Left renal pelvis (tissue), 4 donors: Measurements from ENCODE around the gene PCBP3. TPM values are rescaled to one million over a fixed set of nuclear protein-coding genes. Genes with fewer than 3 reads are reported as not detected.

Source experiments
- DNase-seq, 4 donors: peaks; one replicate each; pipeline ENCODE4 v3.0.0-alpha.2; 2013; ENCODE audit warnings: low read depth in 4 of 4, low spot score in 3 of 4
- polyA plus RNA-seq, 4 donors: library from polyadenylated mRNA; unstranded; fragments of 120-200 nt; gene quantifications; one replicate each; pipeline ENCODE4 v1.2.1, GENCODE V29; 2013; ENCODE audit not compliant: insufficient read length in 4 of 4

Gene PCBP3
- polyA plus RNA-seq, 4 donors = 1.3 to 2.2 (median 1.8) TPM

DNA sequence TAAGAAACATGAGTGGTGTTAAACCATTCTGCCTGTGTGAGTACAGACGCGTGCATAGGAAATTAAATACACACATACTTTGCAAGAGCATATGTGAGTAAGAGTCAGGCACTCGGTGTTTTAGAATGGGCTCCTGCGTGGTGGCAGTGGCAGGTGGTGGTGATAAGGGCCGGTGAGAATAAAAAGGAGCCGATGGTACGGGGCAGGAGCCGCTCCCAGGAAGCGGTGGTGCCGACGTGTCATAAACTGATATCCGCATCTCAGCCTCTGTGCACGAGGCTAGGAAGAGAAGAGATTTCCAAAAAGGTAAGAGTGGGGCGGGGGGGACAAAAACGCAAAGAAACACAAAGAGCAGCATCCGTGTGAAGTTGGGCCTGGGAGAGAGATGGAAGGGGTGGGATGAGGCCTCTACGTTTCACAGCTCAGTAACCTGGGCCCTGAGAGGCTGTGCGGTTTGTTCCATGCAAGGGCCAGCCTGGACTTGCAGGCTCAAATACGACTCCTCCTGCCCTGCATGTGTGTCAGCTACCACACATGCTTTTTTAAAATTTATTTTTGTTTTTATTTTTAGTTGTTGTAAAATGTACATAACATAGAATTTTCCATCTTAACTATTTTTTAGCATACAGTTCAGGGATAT, 210.3 kb downstream of the PCBP3 start:
- no peak for DNase-seq

GRCh38 chr21:45854690-45855247, 211.2 kb downstream of the PCBP3 start:
- DNase-seq = no peak

DNA sequence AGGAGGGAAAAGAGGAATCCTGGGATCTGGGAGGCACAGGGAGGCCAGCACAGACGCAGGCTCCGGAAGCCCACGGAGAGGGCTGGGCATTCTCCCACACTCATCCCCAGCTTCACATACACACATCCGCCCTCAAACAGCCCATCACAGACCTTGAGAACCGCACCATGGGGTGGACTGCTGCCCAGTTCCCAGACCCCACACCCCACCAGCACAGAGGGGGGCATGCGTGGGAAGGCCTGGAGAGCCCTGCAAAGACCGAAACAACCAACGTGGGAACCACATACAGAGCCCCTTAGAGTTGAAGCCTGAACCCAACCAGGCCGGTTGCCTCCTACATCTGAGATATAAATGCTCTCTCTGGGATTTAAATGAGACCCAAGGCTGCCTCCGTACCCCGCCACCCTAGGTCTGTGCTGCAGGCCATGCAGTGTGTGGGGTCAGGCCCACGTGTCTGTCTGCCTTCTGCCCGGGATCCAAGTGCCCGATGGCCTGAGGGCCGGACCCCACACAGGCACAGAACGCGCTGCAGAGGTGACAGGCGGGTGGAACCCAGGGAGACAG, 211.8 kb downstream of the PCBP3 start:
- DNase-seq = no peak

DNA sequence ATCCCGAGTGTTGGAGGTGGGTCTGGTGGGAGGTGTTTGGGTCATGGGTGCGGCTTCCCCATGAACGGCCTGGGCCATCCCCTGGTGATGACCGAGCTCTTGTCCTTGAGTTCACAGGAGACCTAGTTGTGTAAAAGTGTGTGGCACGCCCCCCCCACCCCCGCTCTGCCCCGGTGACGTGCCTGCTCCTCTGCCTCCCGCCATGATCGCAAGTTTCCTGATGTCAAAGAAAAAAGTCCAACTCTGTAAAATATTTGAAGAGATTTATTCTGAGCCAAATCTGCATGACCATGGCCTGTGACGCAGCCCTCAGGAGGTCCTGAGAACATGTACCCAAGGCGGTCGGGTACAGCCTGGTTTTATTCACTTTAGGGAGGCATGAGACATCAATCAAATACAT, 212.9 kb downstream of the PCBP3 start:
- no peak for DNase-seq

DNA sequence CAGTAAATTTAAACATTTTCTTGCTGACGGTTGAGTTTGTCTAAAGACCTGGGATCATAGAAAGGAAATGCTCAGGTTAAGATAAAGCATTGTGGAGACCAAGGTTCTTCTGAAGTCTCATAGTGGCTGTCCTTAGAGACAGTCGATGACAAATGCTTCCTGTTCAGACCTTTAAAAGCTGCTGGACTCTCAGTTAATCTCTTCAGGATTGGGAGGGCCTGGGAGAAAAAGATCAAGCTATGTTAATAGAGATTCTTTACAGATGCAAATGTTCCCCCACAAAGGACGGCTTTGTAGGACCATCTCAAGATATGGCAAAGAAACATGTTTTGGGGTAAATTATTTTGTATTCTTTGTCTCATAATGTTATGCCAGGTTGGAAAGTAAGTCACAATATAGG, 213.4 kb downstream of the PCBP3 start:
- no peak for DNase-seq

DNA sequence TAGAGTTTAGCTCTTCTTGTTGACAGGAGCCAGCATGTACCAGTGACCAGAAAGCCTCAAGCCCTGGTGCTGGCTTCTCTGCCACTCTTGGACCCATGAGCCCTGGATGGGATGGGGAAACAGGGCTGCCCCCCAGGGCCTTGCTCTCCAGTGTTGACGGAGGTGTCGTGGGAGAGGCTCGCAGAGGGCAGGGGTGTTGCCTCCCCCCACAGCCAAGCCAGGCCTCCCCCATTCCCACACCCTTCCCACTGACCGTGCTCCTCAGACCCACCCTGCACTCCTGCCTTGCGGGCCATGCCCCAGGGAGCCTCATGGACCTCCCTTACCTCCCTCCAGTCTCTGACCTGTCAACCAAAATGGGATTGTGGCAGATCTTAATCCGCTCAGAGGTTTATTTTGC, 214.2 kb downstream of the PCBP3 start:
- no peak for DNase-seq

- no peak for DNase-seq
These were observed 214.7 kb downstream of the PCBP3 start for GRCh38 chr21:45858180-45858579.

- no peak for DNase-seq
These were observed 215.7 kb downstream of the PCBP3 start for GRCh38 chr21:45859041-45859761.

- DNase-seq = no peak
These were observed 216.3 kb downstream of the PCBP3 start for GRCh38 chr21:45859762-45860357.

DNA sequence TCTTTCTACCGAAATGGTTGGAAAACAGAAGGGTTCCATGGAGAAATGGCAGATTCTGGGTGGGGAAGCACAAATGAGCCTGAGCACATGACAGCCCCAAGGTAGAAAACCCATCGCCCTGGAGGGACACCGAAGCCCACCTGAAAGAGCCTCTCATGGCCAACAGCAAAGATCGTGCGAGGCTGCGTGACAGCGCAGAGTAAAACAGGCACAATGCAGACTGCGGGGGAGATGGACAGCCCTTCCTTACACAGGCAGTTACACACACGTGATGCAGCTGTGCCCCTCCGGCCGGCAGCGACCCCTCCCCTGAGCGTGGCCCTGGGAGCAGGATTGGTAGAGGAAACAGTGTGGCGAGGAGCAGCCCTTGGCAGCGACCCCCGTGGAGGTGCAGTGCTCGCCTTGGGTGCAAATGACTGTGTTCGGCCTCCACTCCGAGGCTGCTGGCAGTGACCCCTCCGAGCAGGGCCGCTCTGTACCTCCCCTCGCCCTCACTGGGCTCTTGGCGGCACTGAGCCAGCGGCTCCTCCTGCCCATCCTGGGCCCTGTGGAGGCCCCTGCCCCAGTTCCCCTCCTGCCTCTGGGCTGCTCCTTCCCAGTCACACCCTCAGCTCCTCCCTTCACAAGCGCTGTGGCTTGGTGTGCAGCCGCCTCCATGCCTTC, 217.1 kb downstream of the PCBP3 start:
- no peak for DNase-seq

DNA sequence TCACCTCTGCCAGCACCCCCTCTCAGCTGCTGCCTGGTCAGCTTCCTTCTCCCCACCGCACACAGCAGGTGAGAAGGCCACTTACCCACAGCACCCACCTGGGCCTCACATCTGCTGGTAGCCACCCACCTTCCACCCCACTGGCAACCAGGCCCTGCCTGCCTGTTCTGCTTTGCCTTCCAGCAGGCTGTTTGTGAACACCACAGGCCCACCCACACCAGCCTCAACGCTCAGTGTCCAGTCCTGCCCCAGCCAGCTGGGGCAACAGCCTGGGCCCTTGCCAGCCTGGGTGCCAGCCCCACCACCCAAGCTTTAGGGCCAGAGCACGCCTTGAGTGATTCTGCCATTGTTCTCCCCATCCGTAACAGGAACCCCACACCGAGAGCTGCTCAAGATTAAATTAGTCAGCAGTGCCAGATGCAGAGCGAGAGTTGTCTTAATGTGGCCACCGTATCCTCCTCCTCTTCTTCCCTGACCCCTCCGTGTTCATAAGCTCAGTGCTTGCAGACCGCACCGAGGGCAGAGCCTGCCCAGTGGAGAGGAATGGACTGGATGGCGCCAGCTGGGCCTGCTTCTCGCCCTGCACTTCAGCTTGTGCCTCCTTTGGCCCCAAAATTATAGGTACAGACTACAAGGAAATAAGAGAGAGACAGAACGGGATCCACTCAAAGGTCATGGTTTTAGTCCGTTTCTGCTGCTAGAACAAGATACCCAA, 217.8 kb downstream of the PCBP3 start:
- no peak for DNase-seq

DNA sequence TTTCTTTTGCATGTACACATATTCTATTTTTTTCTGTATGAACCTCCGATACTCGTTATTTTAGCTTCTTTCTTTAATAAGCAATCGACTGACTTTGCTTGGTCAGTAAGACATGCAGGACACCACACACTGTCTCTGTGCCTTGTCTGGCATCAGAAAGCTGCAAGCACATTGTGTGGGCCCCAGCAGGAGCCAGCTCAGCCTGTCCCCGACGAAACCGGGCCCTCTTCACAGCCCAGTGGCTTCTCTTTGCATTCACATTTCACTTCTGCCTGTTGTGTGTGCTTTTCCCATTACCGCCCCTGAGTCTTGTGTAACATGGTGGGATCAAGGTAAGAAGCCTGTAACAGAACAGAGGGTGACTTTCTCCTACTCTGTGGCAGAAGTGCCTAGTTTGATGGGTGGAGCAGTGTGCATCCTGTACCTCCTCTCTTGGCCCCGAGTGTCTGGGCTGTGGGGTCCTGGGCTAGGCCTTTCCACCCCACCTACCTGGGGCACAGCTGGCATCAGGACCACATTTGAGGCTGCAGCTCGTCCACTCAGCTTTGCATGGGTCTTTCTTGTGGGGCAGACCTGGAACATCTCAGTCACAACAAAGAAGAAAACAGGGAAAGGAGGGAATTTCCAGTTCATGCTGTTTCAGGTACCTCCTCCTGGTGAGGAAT, 219.2 kb downstream of the PCBP3 start:
- DNase-seq = no peak

DNA sequence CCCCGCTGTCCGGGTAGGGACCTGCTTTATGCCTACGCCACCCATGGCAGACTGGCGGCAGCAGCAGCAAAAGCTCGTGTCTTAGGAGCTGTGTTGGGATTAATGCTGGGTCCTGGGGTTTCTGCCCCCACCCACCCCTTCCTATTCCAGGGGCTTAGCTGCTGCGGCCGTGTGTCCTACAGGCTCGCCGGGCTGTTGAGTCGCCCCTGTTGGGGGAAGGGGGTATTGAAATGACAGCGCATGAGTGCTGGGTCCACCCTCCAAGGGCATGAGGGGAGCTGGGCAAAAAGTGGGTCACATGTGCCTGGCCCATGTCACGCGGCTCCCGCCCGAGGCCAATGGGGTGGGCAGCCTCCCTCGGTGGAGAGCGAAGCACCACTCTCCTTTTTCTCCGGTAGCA, 219.7 kb downstream of the PCBP3 start:
- no peak for DNase-seq

- no peak for DNase-seq
These were observed 220.2 kb downstream of the PCBP3 start for GRCh38 chr21:45863751-45864150.

DNA sequence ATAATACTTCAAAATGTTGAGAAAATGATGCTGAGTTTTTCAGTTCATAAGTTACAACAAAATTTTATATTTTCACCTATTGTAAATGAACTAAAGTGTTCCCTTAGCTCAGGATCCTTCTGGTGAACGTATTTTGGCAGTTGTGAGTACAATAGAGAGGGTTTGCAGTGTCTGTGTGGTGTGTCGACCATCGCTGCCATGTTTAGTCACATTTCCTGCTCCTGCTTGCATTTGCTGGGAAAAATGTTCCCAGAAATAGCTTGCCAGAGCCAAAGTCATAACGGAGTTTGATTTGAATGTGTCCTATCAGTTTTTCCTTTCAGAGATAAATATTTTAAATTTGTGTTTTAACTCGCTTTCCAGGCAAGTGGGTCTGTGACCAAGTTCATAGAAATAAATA, 220.9 kb downstream of the PCBP3 start:
- DNase-seq = no peak

GRCh38 chr21:45865106-45865835, 221.7 kb downstream of the PCBP3 start:
- DNase-seq = no peak

- DNase-seq = no peak
These were observed 223.0 kb downstream of the PCBP3 start for GRCh38 chr21:45866551-45866950.

- no peak for DNase-seq
These were observed 223.6 kb downstream of the PCBP3 start for GRCh38 chr21:45867041-45867666.

GRCh38 chr21:45867671-45868081, 224.2 kb downstream of the PCBP3 start:
- no peak for DNase-seq
